Type B pancreatic cell (in vitro differentiated cells): ENCODE data around the gene ATP6V1G2. TPM values are rescaled to one million over a fixed set of nuclear protein-coding genes. Genes with fewer than 3 reads are reported as not detected.

Source experiments
- DNase-seq: peaks from one replicate; pipeline ENCODE4 v3.0.0; 2021; ENCODE audit warnings: mixed read lengths; ENCODE audit not compliant: unreplicated experiment; ENCODE audit errors: extremely low spot score
- H3K27ac Mint-ChIP-seq: 2 replicates; pipeline ENCODE4 v1.8.0; 2021; ENCODE audit warnings: mild to moderate bottlenecking, mixed read lengths
- H3K27me3 Mint-ChIP-seq: 2 replicates; pipeline ENCODE4 v1.8.0; 2021; ENCODE audit warnings: mixed read lengths
- H3K36me3 Mint-ChIP-seq: 2 replicates; pipeline ENCODE4 v1.8.0; 2021; ENCODE audit warnings: mixed read lengths
- H3K4me1 Mint-ChIP-seq: one replicate; pipeline ENCODE4 v1.8.0; 2021; ENCODE audit warnings: mixed read lengths; ENCODE audit not compliant: unreplicated experiment
- H3K4me3 Mint-ChIP-seq: 2 replicates; pipeline ENCODE4 v1.8.0; 2021; ENCODE audit warnings: mild to moderate bottlenecking, mixed read lengths
- H3K9me3 Mint-ChIP-seq: 2 replicates; pipeline ENCODE4 v1.8.0; 2021; ENCODE audit warnings: mixed read lengths
- total RNA-seq: library from RNA; stranded (reverse); gene quantifications from 2 replicates; pipeline ENCODE4 v1.2.1, GENCODE V29; 2021; ENCODE audit warnings: low replicate concordance
- TF ChIP-seq, protein P1 (sequence below): fragments of 200-600 bp; sonication (generic); conservative IDR thresholded peaks from 2 replicates; pipeline ENCODE4 v1.5.0; 2021; ENCODE audit warnings: antibody characterized with exemption, mild to moderate bottlenecking

Gene ATP6V1G2
- total RNA-seq, 1 donor from 2014 or later = 5.9 TPM

DNA sequence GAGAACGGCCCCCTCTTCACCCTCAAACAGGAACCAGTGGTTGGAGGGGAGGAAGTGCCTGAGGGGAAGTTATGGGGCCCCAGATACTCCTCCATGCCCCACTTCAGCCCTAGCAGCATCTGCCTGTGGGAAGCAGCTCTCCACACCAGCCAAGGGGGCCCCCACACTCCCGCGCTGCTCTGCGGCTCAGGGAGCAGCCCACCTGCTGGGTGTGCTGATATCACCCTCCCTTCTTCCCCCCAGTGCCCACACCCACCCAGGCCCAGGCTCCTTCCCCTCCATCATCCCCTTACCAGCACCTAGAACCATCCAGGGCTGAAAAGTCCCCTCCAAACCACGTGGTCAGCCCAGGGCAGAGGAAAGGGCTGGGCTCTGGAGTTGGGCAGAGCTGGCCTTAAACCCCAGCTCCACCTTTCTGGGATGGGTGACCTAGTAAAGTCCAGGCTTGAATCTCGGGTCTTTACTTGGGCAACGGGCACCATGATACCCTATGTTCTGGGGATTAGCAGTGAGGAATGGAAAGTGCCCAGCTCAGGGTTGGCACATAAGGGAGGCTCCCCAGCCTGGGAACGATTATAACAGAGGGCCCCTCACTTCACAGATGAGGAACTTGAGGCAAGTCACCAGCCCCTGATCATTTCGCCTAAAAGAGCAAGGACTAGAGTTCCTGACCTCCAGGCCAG is 40.3 kb upstream of the ATP6V1G2 start:
- Mint-ChIP-seq H3K36me3 (no peaks in the 10 kb centered on the region), H3K4me3 (no peak overlapping the region), H3K27me3 (peaks cover 26% of the 10 kb centered on the region), H3K9me3 (no peaks in the 10 kb centered on the region), H3K27ac (no peak overlapping the region), H3K4me1 (no peaks in the 10 kb centered on the region)
- TF ChIP-seq, protein P1, sequence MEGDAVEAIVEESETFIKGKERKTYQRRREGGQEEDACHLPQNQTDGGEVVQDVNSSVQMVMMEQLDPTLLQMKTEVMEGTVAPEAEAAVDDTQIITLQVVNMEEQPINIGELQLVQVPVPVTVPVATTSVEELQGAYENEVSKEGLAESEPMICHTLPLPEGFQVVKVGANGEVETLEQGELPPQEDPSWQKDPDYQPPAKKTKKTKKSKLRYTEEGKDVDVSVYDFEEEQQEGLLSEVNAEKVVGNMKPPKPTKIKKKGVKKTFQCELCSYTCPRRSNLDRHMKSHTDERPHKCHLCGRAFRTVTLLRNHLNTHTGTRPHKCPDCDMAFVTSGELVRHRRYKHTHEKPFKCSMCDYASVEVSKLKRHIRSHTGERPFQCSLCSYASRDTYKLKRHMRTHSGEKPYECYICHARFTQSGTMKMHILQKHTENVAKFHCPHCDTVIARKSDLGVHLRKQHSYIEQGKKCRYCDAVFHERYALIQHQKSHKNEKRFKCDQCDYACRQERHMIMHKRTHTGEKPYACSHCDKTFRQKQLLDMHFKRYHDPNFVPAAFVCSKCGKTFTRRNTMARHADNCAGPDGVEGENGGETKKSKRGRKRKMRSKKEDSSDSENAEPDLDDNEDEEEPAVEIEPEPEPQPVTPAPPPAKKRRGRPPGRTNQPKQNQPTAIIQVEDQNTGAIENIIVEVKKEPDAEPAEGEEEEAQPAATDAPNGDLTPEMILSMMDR = no peak
- DNase-seq = no peak

DNA sequence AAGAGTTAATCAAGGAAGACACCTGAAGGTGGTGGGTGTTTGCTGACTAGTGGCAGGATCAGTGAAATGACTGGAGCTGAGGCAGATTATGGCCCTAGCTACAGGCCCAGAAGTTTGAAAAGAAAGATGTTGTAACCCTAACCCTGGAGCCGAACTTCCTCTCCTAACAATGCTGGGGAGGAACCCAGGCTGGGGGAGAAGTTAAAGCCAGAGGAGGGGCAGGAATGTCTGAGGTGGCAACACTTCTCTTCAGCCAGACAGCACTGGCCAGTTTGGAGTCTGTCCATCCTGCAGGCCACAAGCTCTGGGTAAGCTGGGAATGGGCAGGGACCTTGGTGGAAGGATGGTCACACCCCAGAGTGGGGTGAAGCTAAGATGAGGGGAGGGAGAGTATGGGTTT is 39.6 kb upstream of the ATP6V1G2 start, which contains the start of gene LST1:
Gene LST1 (plus strand): TSS at position 270 of the 400 bp plus-strand sequence. CDS start 1,023 bp downstream, outside the sequence.
- Mint-ChIP-seq H3K27ac (no peak within 1 kb of the TSS), H3K36me3 (no peaks in the 10 kb centered on the region), H3K4me3 (no peak within 1 kb of the TSS), H3K9me3 (no peaks in the 10 kb centered on the region), H3K27me3 (peaks cover 33% of the 10 kb centered on the region), H3K4me1 (peaks cover 4% of the 10 kb centered on the region)
- no peak for DNase-seq
- TF ChIP-seq, protein P1 = no peak

DNA sequence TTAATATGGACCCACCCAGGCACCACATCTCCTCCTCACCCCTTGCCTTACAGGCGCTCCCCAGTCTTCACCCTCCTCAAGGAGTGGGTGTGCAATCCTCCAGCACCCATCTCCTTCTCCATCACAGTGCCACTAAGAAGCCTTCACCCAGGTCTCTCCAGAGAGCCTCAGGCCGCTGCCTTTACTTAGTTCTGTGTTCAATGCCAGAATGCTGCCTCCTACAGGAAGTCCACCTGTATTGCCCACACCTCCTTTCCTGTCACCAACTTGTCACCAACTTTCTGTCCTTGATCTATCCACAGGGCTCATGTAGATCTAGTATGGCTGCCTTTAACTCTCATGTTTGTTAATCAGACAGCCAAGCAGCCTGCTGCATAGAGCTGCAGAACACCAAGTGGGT is 39.1 kb upstream of the ATP6V1G2 start:
- H3K27ac Mint-ChIP-seq = no peak overlapping the region
- H3K9me3 Mint-ChIP-seq = no peaks in the 10 kb centered on the region
- peaks cover 35% of the 10 kb centered on the region for H3K27me3 Mint-ChIP-seq
- TF ChIP-seq, protein P1 = peak; percentile 63
- H3K4me1 Mint-ChIP-seq = peaks cover 7% of the 10 kb centered on the region
- H3K36me3 Mint-ChIP-seq = no peaks in the 10 kb centered on the region
- no peak overlapping the region for H3K4me3 Mint-ChIP-seq
- no peak for DNase-seq

DNA sequence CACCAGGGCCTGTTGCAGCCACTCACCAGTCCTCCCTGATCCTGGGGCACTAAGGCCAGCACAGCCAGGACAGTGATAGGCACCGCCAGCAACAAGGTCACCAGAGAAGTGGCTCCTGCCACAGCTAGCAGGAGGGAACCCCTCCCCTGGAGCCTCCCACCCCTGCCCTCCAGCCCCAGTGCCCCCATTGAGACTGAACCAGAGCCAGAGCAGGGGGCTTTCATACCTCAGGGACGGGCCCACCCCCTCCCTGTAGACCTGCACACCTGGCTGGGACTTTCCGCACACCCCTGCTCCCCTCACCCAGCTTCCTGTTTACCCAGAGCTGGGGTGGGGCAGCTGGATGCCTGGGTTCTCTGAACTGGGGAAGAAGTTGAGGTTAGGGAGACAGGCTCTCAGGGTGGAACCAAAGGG is 35.8 kb upstream of the ATP6V1G2 start, which contains the start of gene LTB:
Gene LTB (minus strand): TSS at position 195 of the 414 bp plus-strand sequence. CDS start 7 bp downstream, at position 188.
- Mint-ChIP-seq H3K4me3 (peak within 1 kb of the TSS; percentile 96), H3K27ac (peak within 1 kb of the TSS; percentile 87), H3K4me1 (peaks cover 9% of the 10 kb centered on the region), H3K36me3 (no peaks in the 10 kb centered on the region), H3K9me3 (no peaks in the 10 kb centered on the region), H3K27me3 (peaks cover 29% of the 10 kb centered on the region)
- DNase-seq = no peak
- TF ChIP-seq, protein P1 = no peak

DNA sequence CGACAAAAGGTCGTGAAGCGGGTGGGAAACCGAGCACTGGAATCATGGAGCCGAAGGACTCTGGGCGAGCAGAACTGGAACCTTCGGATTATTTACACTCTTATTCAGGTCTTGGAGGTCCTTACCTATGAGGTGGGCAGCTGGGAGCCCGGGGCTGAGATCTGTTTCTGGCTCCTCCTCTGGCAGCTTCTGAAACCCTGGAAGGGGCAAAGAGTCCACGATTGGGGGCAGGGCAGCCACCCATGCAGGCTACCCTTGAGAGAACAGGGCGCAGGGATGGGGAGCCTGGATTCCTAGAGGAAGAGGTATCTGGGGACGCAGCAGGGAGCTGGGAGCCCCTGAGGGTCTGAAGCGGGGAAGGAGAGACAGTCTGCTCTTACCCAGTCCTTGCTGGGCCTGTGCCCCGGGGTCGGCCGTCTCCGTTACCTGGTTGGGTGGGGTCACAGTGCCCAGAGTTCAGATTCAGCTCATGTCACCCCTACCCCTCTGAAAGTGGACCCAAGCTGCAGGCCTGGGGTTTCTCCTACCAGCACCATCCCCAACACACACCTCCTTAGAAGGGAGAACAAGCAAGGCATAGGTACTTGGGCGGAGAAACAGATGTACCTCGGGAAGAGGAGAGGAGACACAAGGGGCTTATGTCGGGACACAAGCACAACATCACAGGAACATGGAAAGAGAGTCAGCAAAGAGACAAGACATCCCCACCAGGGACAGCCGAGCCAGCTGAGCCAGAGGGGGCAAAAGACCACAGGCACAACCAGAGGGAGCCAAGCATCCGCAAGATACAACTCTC is 35.2 kb upstream of the ATP6V1G2 start:
- peaks cover 9% of the 10 kb centered on the region for H3K4me1 Mint-ChIP-seq
- H3K27me3 Mint-ChIP-seq = peaks cover 28% of the 10 kb centered on the region
- no peaks in the 10 kb centered on the region for H3K9me3 Mint-ChIP-seq
- peak overlapping the region; percentile 87 for H3K27ac Mint-ChIP-seq
- peak overlapping the region; percentile 96 for H3K4me3 Mint-ChIP-seq
- TF ChIP-seq, protein P1 = no peak
- H3K36me3 Mint-ChIP-seq = no peaks in the 10 kb centered on the region
- no peak for DNase-seq
